GDM1 (cell line): Measurements from ENCODE around the gene MRPL17.

Source experiments
- DNase-seq: peaks from one replicate; lab custom pipeline; 2025; lab: John Stamatoyannopoulos, UW

Gene MRPL17

DNA sequence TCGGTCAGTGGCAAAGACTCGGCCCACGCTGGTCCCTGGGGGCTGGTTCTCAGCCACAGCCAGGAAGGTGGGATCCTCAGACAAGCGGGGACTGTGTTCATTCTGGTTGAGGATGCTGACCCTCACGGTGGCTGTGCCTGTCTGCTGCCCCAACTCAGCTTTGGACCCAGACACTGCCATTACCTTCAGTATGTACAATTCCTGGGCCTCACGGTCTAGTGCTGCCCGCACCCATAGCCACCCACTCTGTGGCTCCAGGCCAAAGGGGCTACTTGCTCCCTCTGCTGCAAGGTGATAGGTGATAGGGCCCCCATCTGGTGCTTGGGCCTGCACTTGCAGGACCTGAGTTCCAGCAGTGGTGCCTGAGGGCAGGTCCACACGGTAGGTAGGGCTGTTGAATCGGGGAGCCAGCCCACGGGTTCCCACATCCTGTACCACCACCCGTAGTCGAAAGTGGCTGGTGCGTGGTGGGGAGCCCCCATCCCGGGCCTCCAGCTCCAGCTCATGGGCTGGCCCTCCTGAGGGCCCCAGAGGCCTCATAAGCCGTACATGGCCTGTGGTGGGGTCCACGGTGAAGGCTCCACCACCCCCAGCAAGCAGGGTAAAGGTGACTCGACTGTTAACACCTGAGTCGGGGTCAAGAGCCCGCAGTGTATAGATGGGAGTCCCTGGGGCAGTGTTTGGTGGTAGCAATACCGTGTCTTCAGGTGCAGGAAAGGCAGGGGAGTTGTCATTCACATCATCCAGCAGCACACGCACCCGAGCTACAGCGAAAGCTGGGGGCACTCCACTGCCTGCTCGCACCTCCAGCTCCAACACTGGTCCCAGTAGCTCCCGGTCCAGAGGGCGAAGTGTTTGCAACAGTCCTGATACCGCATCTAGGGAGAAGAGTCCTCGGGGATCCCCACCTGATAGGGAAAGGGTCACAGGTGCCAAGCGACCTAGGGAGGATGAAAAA, 50.7 kb downstream of the MRPL17 start:
- no peak for DNase-seq

DNA sequence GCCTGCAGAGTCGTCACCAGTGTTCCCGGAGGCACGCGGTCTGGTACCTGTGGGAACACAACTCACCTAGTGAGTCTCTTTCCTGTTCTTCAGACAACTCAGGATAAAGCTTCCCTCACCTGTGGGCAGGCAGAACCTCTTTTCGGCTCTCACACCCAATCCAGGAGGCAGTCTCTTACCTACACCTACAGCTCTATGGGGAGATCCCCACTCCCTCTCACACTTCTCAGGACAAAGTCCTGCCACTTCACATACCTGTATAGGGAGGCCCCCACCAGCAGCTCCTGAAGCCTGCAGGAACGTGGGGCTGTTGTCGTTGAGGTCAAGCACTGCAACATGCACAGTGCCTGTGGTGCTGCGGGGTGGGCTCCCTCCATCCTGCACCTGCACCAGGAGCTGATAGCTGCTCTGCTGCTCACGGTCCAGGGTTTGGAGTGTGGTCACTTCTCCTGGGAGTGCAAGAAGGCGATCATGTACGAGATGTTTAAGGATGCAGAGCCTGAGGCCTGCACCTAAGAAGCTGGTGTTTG, 51.7 kb downstream of the MRPL17 start:
- DNase-seq = no peak

DNA sequence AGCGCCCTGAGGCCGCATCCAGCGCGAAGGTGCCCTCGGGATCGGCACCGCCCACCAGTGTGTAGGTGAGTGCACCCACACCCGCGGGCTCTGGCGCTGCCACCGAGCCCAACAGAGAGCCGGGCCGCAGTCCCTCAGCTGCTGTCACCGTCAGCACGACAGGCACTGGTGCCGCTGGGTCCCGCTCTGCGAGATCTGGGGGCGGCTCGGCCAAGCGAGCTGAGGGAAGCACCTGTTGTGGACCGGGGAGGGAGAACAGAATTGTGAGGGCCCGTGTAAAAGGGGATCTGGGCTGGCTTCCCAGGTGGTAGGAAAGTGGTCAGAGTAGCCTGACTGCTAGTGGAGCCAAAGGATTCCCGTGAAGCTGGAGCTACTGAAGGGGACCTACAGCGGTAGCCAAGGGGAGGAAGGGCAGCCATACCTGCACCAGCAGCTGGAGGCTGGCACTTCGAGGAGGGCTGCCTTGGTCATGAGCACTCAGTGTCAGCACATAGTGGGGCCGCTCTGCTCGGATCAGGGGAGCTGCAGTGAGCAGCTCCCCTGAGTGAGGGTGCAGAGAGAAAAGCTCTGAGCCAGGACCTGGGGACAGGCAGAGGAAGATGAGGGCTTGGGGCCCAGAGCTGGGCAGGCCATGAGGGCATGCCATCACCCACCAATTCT, 52.4 kb downstream of the MRPL17 start:
- no peak for DNase-seq
